ENCODE results near the gene ZC3H10.

GRCh38 chr12:56151672-56152131 is 33.6 kb downstream of the ZC3H10 start:
- TF ChIP-seq MYC (IDR thresholded peaks at IDR 0.05; ENCODE audit: low read depth, low read length) (no peak), POLR2A (IDR thresholded peaks at IDR 0.05; ENCODE audit: low read depth, low read length) (no peak), CTCF (IDR thresholded peaks at IDR 0.05; ENCODE audit: extremely low read depth in 1 of 2, insufficient read depth in 1 of 2, low read depth in 1 of 2, low read length in 2 of 2) (peak; percentile 26 to 27), POLR2AphosphoS5 (IDR thresholded peaks at IDR 0.05; ENCODE audit: insufficient read depth, low read depth, low read length) (no peak), EZH2 (IDR thresholded peaks at IDR 0.05; ENCODE audit: borderline replicate concordance, low read depth, low read length, severe bottlenecking) (no peak), MAX (IDR thresholded peaks at IDR 0.05; ENCODE audit: insufficient read depth, insufficient read length) (no peak), FOS (IDR thresholded peaks at IDR 0.05; ENCODE audit: borderline replicate concordance, insufficient read depth, low read length) (no peak), GATA2 (IDR thresholded peaks at IDR 0.05; ENCODE audit: insufficient read depth, insufficient read length, low read depth, low read length) (no peak)

Data from endothelial cell of umbilical vein (primary cell).